Measurements from ENCODE around the gene NAV3. TPM values are rescaled to one million over a fixed set of nuclear protein-coding genes. Genes with fewer than 3 reads are reported as not detected.
"Not testable (repeated sequence)": the region's sequence is repeated elsewhere in the genome, so short reads cannot be mapped to it uniquely, and the experiment has no call there.

NAV3 gene
- total RNA-seq, 1 experiment from 2014 or later = 0.93 TPM

DNA sequence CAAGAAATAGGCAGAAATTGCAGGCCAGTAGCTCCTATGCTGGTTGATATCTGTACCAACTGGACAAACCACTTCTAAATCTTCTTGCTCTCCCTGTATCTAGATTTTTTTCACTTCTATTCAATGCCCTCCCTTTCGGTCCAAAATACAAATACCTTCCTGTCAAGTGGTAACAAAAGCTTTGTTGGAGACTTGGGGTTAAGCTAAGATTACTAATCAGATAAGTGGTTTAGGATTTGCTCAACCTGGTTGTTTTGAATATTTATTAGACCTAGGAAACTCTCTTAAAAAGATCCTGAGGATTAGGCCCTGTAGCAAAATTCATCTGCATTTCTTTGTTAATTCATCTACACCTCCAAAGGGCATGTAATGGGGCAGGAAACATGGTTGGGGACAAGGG lies 410.1 kb downstream of the NAV3 start:
- Histone ChIP-seq H3K27ac (no peak overlapping the region), H3K9me3 (replicated peaks) (no peaks in the 10 kb centered on the region), H3K4me3 (no peak overlapping the region), H3K4me1 (no peaks in the 10 kb centered on the region), H3K36me3 (no peaks in the 10 kb centered on the region), H3K27me3 (no peaks in the 10 kb centered on the region)
- DNase-seq = no peak

DNA sequence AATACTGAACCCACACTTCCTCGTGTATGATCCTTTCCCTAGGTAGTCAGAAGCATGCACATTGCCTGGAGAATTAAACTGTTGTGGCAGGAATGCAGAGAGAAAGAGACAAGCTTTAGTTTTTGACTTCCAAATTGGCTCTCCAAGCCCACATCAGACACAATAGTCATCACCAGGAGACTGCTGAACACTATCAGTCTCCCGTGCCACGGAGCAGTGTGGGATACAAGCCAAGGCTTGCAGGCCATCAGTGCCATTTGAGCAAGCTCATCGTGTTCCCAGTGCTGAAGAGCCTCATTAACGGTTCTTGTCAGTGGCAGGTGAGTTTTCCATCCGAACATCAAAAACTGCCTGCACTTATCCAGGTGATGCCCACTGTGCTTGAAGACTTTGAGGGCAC lies 410.8 kb downstream of the NAV3 start:
- Histone ChIP-seq H3K36me3 (no peaks in the 10 kb centered on the region), H3K4me3 (no peak overlapping the region), H3K27ac (no peak overlapping the region), H3K4me1 (no peaks in the 10 kb centered on the region), H3K27me3 (no peaks in the 10 kb centered on the region), H3K9me3 (replicated peaks) (no peaks in the 10 kb centered on the region)
- DNase-seq = no peak

DNA sequence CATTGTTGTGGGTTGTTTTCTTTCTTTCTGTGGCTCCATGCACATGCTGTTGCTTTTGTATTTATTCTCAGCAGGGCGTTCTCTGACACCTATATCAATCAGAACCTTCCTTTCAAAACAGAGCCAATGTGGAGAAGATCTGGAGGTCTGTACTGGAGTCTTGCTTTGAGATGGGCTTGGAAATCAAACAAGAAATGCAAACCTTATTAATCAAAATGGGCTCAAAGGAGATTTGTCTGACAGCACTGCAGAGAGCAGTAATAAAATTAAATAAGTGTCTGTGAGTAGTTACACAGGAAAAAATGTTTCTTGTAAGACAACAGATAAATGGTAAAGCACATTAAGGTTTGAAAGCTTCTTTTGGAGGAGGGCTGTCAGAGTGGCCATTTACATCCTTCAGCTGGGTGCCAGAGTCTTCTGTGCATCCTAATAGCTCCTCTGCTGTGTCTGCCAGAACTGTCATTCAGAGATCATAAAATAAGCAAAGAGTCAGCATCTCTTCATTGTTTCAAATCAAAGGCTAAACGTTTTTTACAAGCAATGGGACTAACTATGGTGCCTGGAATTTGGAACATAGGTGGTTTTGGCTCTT lies 414.3 kb downstream of the NAV3 start:
- Histone ChIP-seq H3K27me3 (no peaks in the 10 kb centered on the region), H3K36me3 (no peaks in the 10 kb centered on the region), H3K9me3 (replicated peaks) (no peaks in the 10 kb centered on the region), H3K4me1 (no peaks in the 10 kb centered on the region), H3K4me3 (no peak overlapping the region), H3K27ac (no peak overlapping the region)
- DNase-seq = no peak

DNA sequence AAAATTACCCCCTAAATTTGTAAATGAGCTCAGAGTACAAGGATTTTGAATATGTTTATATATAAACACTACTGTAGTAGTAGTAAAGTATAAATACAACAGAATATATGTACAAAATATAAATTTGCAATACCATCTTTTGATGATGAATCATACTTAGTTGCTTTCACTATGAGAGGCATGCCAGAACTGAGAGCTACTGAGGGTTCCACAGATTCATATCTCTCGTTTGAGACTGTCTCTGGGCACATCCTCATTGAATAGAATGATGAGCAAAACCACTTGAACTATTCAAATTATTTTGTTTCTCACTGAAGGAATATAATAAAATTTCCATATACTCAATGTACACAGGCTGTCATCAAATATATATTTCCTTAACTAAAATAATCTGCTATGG lies 417.6 kb downstream of the NAV3 start:
- H3K9me3 ChIP-seq (replicated peaks) = no peaks in the 10 kb centered on the region
- no peaks in the 10 kb centered on the region for H3K36me3 ChIP-seq
- no peak overlapping the region for H3K27ac ChIP-seq
- H3K27me3 ChIP-seq = no peaks in the 10 kb centered on the region
- no peak overlapping the region for H3K4me3 ChIP-seq
- DNase-seq = no peak
- no peaks in the 10 kb centered on the region for H3K4me1 ChIP-seq

DNA sequence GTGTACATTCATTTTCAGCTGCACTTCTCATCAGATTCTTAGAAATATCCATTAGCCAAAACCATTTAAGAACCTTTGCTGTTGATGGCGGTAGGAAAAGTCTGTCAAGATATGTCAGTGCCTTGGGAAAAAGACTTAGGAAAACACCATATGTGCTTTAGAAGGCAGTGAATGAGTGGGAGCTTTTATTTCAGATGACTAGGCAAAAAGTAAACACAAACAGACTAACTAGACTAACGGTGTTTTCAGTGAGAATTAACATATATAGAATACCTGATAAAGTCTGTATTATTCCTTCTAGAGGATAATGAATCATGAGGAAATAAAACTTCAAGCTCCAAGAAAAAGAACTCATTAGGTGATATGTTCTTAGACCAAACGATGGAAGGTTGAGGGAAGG lies 418.9 kb downstream of the NAV3 start:
- no peaks in the 10 kb centered on the region for H3K9me3 ChIP-seq (replicated peaks)
- no peaks in the 10 kb centered on the region for H3K4me1 ChIP-seq
- H3K36me3 ChIP-seq = no peaks in the 10 kb centered on the region
- H3K27ac ChIP-seq = no peak overlapping the region
- DNase-seq = no peak
- no peak overlapping the region for H3K4me3 ChIP-seq
- H3K27me3 ChIP-seq = no peaks in the 10 kb centered on the region

DNA sequence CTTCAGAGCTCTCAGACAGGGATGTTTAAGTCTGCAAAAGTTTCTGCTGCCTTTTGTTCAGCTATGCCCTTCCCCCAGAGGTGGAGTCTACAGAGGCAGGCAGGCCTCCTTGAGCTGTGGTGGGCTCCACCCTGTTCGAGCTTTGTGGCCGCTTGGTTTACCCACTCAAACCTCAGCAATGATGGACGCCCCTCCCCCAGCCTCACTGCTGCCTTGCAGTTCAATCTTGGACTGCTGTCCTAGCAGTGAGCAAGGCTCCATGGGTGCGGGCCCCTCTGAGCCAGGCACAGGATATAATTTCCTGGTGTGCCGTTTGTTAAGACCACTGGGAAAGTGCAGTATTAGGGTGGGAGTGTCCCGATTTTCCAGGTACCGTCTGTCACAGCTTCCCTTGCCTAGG lies 427.0 kb downstream of the NAV3 start:
- not testable (repeated sequence) for H3K4me3 ChIP-seq; H3K27me3 ChIP-seq; H3K9me3 ChIP-seq (replicated peaks); DNase-seq; H3K4me1 ChIP-seq; H3K27ac ChIP-seq; H3K36me3 ChIP-seq

DNA sequence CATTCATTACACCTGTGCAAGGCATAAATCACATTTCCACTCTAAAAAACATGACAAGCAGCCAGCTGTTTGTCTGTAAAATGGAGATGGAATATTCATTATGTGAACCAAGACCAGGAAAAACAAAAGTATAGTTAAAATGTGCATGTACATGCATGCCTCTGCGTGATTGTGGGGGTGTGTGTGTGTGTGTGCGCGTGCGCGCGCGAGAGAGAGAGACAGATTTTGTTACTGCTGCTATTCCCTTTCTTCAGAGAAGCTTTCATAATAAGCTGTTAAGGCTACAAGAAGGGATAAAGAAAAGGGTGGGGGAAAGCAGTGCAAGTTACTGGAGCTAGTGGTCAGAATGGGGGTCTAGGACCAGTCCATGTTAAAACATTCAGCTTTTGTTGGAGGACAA lies 430.3 kb downstream of the NAV3 start:
- Histone ChIP-seq H3K27me3 (no peaks in the 10 kb centered on the region), H3K4me3 (no peak overlapping the region), H3K36me3 (no peaks in the 10 kb centered on the region), H3K9me3 (replicated peaks) (no peaks in the 10 kb centered on the region), H3K27ac (no peak overlapping the region), H3K4me1 (no peaks in the 10 kb centered on the region)
- DNase-seq = no peak

DNA sequence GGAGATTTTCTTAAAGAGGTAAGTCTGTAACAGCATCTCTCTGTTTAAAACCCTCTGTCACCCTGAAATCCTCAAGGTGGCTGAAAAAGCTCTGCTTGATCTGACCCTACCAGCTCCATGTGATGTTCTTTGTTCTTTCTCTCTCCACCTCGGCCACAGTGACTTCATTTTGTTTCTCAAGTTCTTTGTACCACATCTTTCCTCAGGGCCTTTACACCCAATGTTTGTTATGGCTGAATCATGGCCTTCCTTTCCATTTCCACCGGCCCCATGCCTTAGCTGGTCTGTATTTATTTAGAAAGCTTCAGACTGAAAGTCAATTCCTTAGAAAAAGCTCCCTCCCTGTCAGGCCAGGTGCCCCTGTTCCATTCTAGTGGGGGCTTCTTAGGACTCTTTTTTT lies 431.2 kb downstream of the NAV3 start:
- Histone ChIP-seq H3K9me3 (replicated peaks) (no peaks in the 10 kb centered on the region), H3K4me1 (no peaks in the 10 kb centered on the region), H3K4me3 (no peak overlapping the region), H3K27ac (no peak overlapping the region), H3K36me3 (no peaks in the 10 kb centered on the region), H3K27me3 (no peaks in the 10 kb centered on the region)
- DNase-seq = no peak
